Esophagus squamous epithelium (tissue), 5 donors: ENCODE measurements around the gene ACSL4. TPM values are rescaled to one million over a fixed set of nuclear protein-coding genes. Genes with fewer than 3 reads are reported as not detected.
"Not testable (repeated sequence)": the region's sequence is repeated elsewhere in the genome, so short reads cannot be mapped to it uniquely, and the experiment has no call there.

Source experiments
- DNase-seq: peaks from one replicate; lab custom pipeline; 2025; lab: John Stamatoyannopoulos, UW
- H3K27ac ChIP-seq, 4 donors: fragments of 200-600 bp; sonication (generic); one replicate each; pipeline ENCODE4 v1.5.1; 2016 to 2019; ENCODE audit warnings: mild to moderate bottlenecking in 1 of 4
- H3K27me3 ChIP-seq, 4 donors: fragments of 200-600 bp; sonication (generic); 1 replicate in 3 of 4; 2 replicates in 1 of 4; pipeline versions ENCODE4 v1.5.1 to v1.6.0; 2017 to 2021; ENCODE audit warnings: antibody characterized with exemption in 1 of 4
- H3K36me3 ChIP-seq, 3 donors: fragments of 200-600 bp; sonication (generic); one replicate each; pipeline ENCODE4 v1.5.1; 2016 to 2019
- H3K4me1 ChIP-seq, 3 donors: fragments of 200-600 bp; sonication (generic); one replicate each; pipeline ENCODE4 v1.5.1; 2017 to 2019
- H3K4me3 ChIP-seq, 4 donors: fragments of 200-600 bp; sonication (generic); 1 replicate in 3 of 4; 2 replicates in 1 of 4; pipeline ENCODE4 v1.5.1; 2016 to 2019; ENCODE audit warnings: mild to moderate bottlenecking in 2 of 4, moderate library complexity in 1 of 4
- H3K9me3 ChIP-seq, 3 donors: fragments of 200-600 bp; sonication (generic); one replicate each; pipeline ENCODE4 v1.5.1; 2016 to 2019
- POLR2A ChIP-seq, 4 donors: fragments of 450-650 bp; IDR thresholded peaks; one replicate each; pipeline ENCODE4 v1.6.1; 2017; ENCODE audit warnings: antibody characterized with exemption in 4 of 4, mild to moderate bottlenecking in 4 of 4, moderate library complexity in 3 of 4
- WGBS, 2 donors: methylation state at CpG; one replicate each; pipeline ENCODE4 v1.1.5; 2018; 5-methylcytosine and 5-hydroxymethylcytosine counted together
- intact Hi-C: fragments of 100-400 bp; cut with DNase I; formaldehyde crosslinking; loops from one replicate; pipeline ENCODE4 v1.15.0; 2022
- total RNA-seq, 4 donors: library from RNA; depleted of rRNA; stranded (reverse); fragments of >200 nt; gene quantifications; one replicate each; pipeline ENCODE4 v1.1.0, GENCODE V29; 2016
- TF ChIP-seq, protein P1 (sequence below), 6 experiments: fragments of 450-650 bp in 4 of 6; fragments of 200-600 bp in 2 of 6; sonication (generic) in 2 of 6; IDR thresholded peaks; one replicate each; pipeline ENCODE4 v1.5.1; 2016 to 2019; ENCODE audit warnings: antibody characterized with exemption in 6 of 6, mild to moderate bottlenecking in 4 of 6, moderate library complexity in 4 of 6
- donor health status: DM: yes; HTN: yes; CAD: no.

The ACSL4 gene
- total RNA-seq, 4 donors from 2014 or later: 11.6 to 48.1 (median 33.4) TPM

- Histone ChIP-seq H3K9me3 (no peaks in the 10 kb centered on the region), H3K27ac (no peak overlapping the region), H3K36me3 (peaks cover 0 to 65% (median 4%) of the 10 kb centered on the region in 3 donors), H3K27me3 (no peaks in the 10 kb centered on the region), H3K4me3 (no peak overlapping the region), H3K4me1 (no peaks in the 10 kb centered on the region)
- intact Hi-C loops: no loop called here
- WGBS, 2 donors: 74 to 85% methylated on average over 2 of the region's 2 CpGs
- TF ChIP-seq, protein P1, sequence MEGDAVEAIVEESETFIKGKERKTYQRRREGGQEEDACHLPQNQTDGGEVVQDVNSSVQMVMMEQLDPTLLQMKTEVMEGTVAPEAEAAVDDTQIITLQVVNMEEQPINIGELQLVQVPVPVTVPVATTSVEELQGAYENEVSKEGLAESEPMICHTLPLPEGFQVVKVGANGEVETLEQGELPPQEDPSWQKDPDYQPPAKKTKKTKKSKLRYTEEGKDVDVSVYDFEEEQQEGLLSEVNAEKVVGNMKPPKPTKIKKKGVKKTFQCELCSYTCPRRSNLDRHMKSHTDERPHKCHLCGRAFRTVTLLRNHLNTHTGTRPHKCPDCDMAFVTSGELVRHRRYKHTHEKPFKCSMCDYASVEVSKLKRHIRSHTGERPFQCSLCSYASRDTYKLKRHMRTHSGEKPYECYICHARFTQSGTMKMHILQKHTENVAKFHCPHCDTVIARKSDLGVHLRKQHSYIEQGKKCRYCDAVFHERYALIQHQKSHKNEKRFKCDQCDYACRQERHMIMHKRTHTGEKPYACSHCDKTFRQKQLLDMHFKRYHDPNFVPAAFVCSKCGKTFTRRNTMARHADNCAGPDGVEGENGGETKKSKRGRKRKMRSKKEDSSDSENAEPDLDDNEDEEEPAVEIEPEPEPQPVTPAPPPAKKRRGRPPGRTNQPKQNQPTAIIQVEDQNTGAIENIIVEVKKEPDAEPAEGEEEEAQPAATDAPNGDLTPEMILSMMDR (IDR thresholded peaks at IDR 0.05): no peak
- no peak for TF ChIP-seq POLR2A (IDR thresholded peaks at IDR 0.05)
- DNase-seq: no peak
These were observed 72.5 kb downstream of the ACSL4 start for GRCh38 chrX:109660435-109661143.

- no peaks in the 10 kb centered on the region for H3K9me3 ChIP-seq
- H3K27me3 ChIP-seq: no peaks in the 10 kb centered on the region
- no peaks in the 10 kb centered on the region for H3K4me1 ChIP-seq
- H3K27ac ChIP-seq: no peak overlapping the region
- no peak for TF ChIP-seq POLR2A (IDR thresholded peaks at IDR 0.05)
- TF ChIP-seq, protein P1 (IDR thresholded peaks at IDR 0.05): no peak
- H3K4me3 ChIP-seq: no peak overlapping the region
- H3K36me3 ChIP-seq: peaks cover 0 to 45% (median 4%) of the 10 kb centered on the region in 3 donors
- no peak for DNase-seq
- 96 to 100% methylated on average over 1 of the region's 1 CpG for WGBS, 2 donors
- intact Hi-C loops: no loop called here
These were observed 74.7 kb downstream of the ACSL4 start for GRCh38 chrX:109658391-109658790.

GRCh38 chrX:109657364-109657763, 75.7 kb downstream of the ACSL4 start:
- H3K36me3 ChIP-seq: peaks cover 0 to 35% (median 4%) of the 10 kb centered on the region in 3 donors
- H3K4me1 ChIP-seq, DNase-seq, H3K27me3 ChIP-seq, H3K9me3 ChIP-seq, H3K4me3 ChIP-seq, intact Hi-C loops, H3K27ac ChIP-seq: not testable (repeated sequence)
- 100% methylated on average over 2 to 3 of the region's 4 CpGs for WGBS, 2 donors

DNA sequence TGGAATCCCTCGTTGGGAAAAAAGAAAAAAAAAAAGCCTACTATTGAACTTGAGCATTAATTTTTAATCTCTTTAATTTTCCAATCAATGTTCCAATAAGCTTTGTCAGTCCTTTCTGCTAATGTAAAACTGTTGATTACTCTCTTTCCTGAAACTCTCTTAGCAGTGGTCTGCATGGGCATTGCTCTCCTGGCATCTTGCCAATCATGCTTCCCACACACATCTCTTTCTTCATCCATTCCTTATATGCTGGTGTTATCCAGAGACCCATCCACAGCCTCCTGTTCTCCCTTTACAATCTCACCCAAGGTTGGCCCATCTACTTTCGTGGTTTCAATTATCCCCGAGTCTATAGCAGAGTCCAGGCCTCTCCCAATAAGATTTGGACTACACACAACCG, 76.3 kb downstream of the ACSL4 start:
- no peak for DNase-seq
- Histone ChIP-seq H3K4me1 (no peaks in the 10 kb centered on the region), H3K4me3 (no peak overlapping the region), H3K9me3 (no peaks in the 10 kb centered on the region), H3K36me3 (peaks cover 0 to 29% (median 4%) of the 10 kb centered on the region in 3 donors), H3K27me3 (no peaks in the 10 kb centered on the region), H3K27ac (no peak overlapping the region)
- 68 to 85% methylated on average over 4 of the region's 4 CpGs for WGBS, 2 donors
- intact Hi-C loops: no loop called here
- TF ChIP-seq, protein P1 (IDR thresholded peaks at IDR 0.05): no peak
- TF ChIP-seq POLR2A (IDR thresholded peaks at IDR 0.05): no peak

GRCh38 chrX:109655502-109656201, 77.4 kb downstream of the ACSL4 start:
- intact Hi-C loops: no loop called here
- no peaks in the 10 kb centered on the region for H3K4me1 ChIP-seq
- DNase-seq: no peak
- TF ChIP-seq, protein P1 (IDR thresholded peaks at IDR 0.05): no peak
- no peak for TF ChIP-seq POLR2A (IDR thresholded peaks at IDR 0.05)
- no peaks in the 10 kb centered on the region for H3K9me3 ChIP-seq
- no peak overlapping the region for H3K27ac ChIP-seq
- H3K4me3 ChIP-seq: no peak overlapping the region
- peaks cover 0 to 21% (median 4%) of the 10 kb centered on the region in 3 donors for H3K36me3 ChIP-seq
- H3K27me3 ChIP-seq: no peaks in the 10 kb centered on the region
- WGBS, 2 donors: 52 to 57% methylated on average over 4 of the region's 4 CpGs
